GM12878 (cell line): ENCODE data around the gene FSIP1. TPM values are rescaled to one million over a fixed set of nuclear protein-coding genes. Genes with fewer than 3 reads are reported as not detected.

Experiments used
- ATAC-seq: fragments of 200-7000 bp; cut with Tn5 transposase; 3 replicates; pipeline ENCODE4 v1.9.1; 2020; ENCODE audit warnings: mild to moderate bottlenecking, moderate library complexity
- BruUV-seq: library from RNA; stranded (reverse); fragments of 400-500 nt; replicated peaks from 2 replicates; lab custom pipeline; 2021; lab: Mats Ljungman, UMichigan
- CTCF ChIA-PET: fragments of 300-600 bp; sonication (Branson Sonifier 250); formaldehyde crosslinking; extraction: SDS; loops from one replicate; lab custom pipeline; 2021; ENCODE audit warnings: inconsistent platforms; lab: Yijun Ruan, JAX
- POLR2A ChIA-PET: fragments of 350-600 bp; formaldehyde crosslinking; extraction: SDS; loops from one replicate; lab custom pipeline; 2021; ENCODE audit warnings: inconsistent platforms; lab: Charles Lee
- RAD21 ChIA-PET: fragments of 300-600 bp; sonication (Branson Sonifier 250); formaldehyde crosslinking; loops from one replicate; lab custom pipeline; 2023; ENCODE audit warnings: antibody characterized with exemption; ENCODE audit not compliant: unreplicated experiment; lab: Charles Lee
- SMC1A ChIA-PET: fragments of 300-600 bp; sonication (Branson Sonifier 250); formaldehyde crosslinking; loops from one replicate; lab custom pipeline; 2023; ENCODE audit not compliant: unreplicated experiment, uncharacterized antibody; lab: Charles Lee
- DNase-seq: peaks from one replicate; pipeline ENCODE4 v3.0.0-alpha.2; 2011; ENCODE audit warnings: low read depth, low spot score
- FAIRE-seq: peaks from 3 replicates; lab custom pipeline; 2011; peaks lifted over from hg19 to GRCh38; lab: Jason Lieb, UNC
- H2AFZ ChIP-seq: 2 replicates; pipeline ENCODE4 v1.6.0; 2011; ENCODE audit warnings: low read depth, low read length, control low read depth; ENCODE audit not compliant: control insufficient read depth
- H3K27ac ChIP-seq: 2 replicates; pipeline ENCODE4 v1.5.1; 2011; ENCODE audit warnings: control low read depth; ENCODE audit not compliant: control insufficient read depth, insufficient read depth
- H3K27me3 ChIP-seq, 2 experiments: replicated peaks in 1 of 2; 2 replicates each; pipeline versions ENCODE4 v1.6.0 to v1.6.1; 2011; ENCODE audit warnings: low read length in 1 of 2; ENCODE audit not compliant: control insufficient read depth in 2 of 2, insufficient read depth in 2 of 2
- H3K36me3 ChIP-seq, 2 experiments: 2 replicates each; pipeline ENCODE4 v1.5.1; 2011; ENCODE audit warnings: low read length in 1 of 2; ENCODE audit not compliant: control insufficient read depth in 2 of 2, insufficient read depth in 2 of 2
- H3K4me1 ChIP-seq: 2 replicates; pipeline ENCODE4 v1.6.1; 2011; ENCODE audit warnings: mild to moderate bottlenecking, low read length, moderate library complexity, mixed read lengths; ENCODE audit not compliant: control insufficient read depth, insufficient read depth
- H3K4me2 ChIP-seq: 2 replicates; pipeline ENCODE4 v1.6.0; 2011; ENCODE audit warnings: control low read depth; ENCODE audit not compliant: control insufficient read depth, insufficient read depth
- H3K4me3 ChIP-seq: fragments of 200-600 bp; sonication (generic); 2 replicates; pipeline ENCODE4 v1.5.1; 2016
- H3K79me2 ChIP-seq: 2 replicates; pipeline ENCODE4 v1.6.0; 2011; ENCODE audit warnings: low read length; ENCODE audit not compliant: control insufficient read depth, insufficient read depth
- H3K9ac ChIP-seq: 2 replicates; pipeline ENCODE4 v1.8.0; 2011; ENCODE audit warnings: low read length, control low read depth, mixed read lengths; ENCODE audit not compliant: control insufficient read depth, insufficient read depth
- H3K9me3 ChIP-seq: replicated peaks from 3 replicates; pipeline ENCODE4 v1.5.1; 2011; ENCODE audit warnings: mild to moderate bottlenecking, low read length; ENCODE audit not compliant: control insufficient read depth, insufficient read depth
- H4K20me1 ChIP-seq: 2 replicates; pipeline ENCODE4 v1.6.0; 2011; ENCODE audit not compliant: control insufficient read depth, insufficient read depth
- CHD1 ChIP-seq: IDR thresholded peaks from 2 replicates; pipeline ENCODE4 v1.6.1; 2012; ENCODE audit warnings: low read depth, low read length, improper control_type of control experiment
- CHD2 ChIP-seq: IDR thresholded peaks from 2 replicates; pipeline ENCODE4 v1.6.1; 2011; ENCODE audit warnings: low read depth, low read length, improper control_type of control experiment, borderline replicate concordance
- CHD4 ChIP-seq: fragments of 200-600 bp; sonication (generic); IDR thresholded peaks from 2 replicates; pipeline ENCODE4 v1.6.1; 2016; ENCODE audit warnings: mild to moderate bottlenecking
- HCFC1 ChIP-seq: fragments of 150-350 bp; IDR thresholded peaks from 2 replicates; pipeline ENCODE4 v1.6.1; 2014; ENCODE audit warnings: low read length
- NR2C1 ChIP-seq: fragments of 450-650 bp; IDR thresholded peaks from 2 replicates; pipeline ENCODE4 v1.6.1; 2017; ENCODE audit warnings: antibody characterized with exemption, mild to moderate bottlenecking, moderate library complexity
- PML ChIP-seq: IDR thresholded peaks from 2 replicates; pipeline ENCODE4 v1.6.1; 2012; ENCODE audit warnings: low read length, inconsistent platforms
- RCOR1 ChIP-seq: conservative IDR thresholded peaks from 2 replicates; pipeline ENCODE4 v1.6.1; 2012; ENCODE audit warnings: low read depth, low read length, improper control_type of control experiment
- SKIL ChIP-seq: fragments of 450-650 bp; IDR thresholded peaks from 2 replicates; pipeline ENCODE4 v1.6.1; 2017; ENCODE audit warnings: mild to moderate bottlenecking, low read depth, inconsistent platforms; ENCODE audit not compliant: poor library complexity, severe bottlenecking
- STAT1 ChIP-seq: fragments of 450-650 bp; conservative IDR thresholded peaks from 2 replicates; pipeline ENCODE4 v1.6.1; 2014; ENCODE audit warnings: antibody characterized with exemption, mild to moderate bottlenecking
- USF1 ChIP-seq: IDR thresholded peaks from 2 replicates; pipeline ENCODE4 v1.6.1; 2011; ENCODE audit warnings: borderline replicate concordance, low read depth, mild to moderate bottlenecking, moderate library complexity, mixed read lengths, low read length; ENCODE audit not compliant: insufficient read depth; ENCODE audit errors: extremely low read length
- YY1 ChIP-seq: IDR thresholded peaks from 2 replicates; pipeline ENCODE4 v1.6.1; 2011; ENCODE audit warnings: low read depth, mild to moderate bottlenecking, low read length
- WGBS: methylation state at CpG from one replicate; pipeline ENCODE4 v1.1.6; 2016; ENCODE audit warnings: low lambda C conversion rate; ENCODE audit not compliant: insufficient replicate concordance, insufficient coverage; ENCODE audit errors: missing lambda C conversion rate; 5-methylcytosine and 5-hydroxymethylcytosine counted together
- in situ Hi-C: fragments of 300-500 bp; cut with MboI; formaldehyde crosslinking; loops from 9 replicates; pipeline ENCODE4 v1.14.3; 2018; ENCODE audit warnings: mixed read lengths
- intact Hi-C: fragments of 100-400 bp; cut with micrococcal nuclease; formaldehyde crosslinking; loops from one replicate; pipeline ENCODE4 v1.14.2; 2022; ENCODE audit not compliant: unreplicated experiment
- polyA plus RNA-seq, 11 experiments: library from polyadenylated mRNA; depleted of rRNA in 4 of 11; unstranded in 6 of 11; stranded (reverse) in 5 of 11; fragments of >200 nt; fragmentation: Nextera tagmentation in 4 of 11; fragmentation: Illumina TruSeq in 1 of 11; extraction: Ambion mirVana in 4 of 11; extraction: Trizol in 1 of 11; gene quantifications; 1 replicate in 1 of 11; 2 replicates in 10 of 11; pipeline versions ENCODE4 v1.2.1 to v1.2.3, GENCODE V29; 2011 to 2016; ENCODE audit warnings: inconsistent platforms in 2 of 11, missing spikeins in 2 of 11, low read depth in 1 of 11
- total RNA-seq, 4 experiments: library from RNA; depleted of rRNA in 3 of 4; stranded (reverse); fragments of >200 nt in 3 of 4; fragmentation: Illumina TruSeq in 1 of 4; extraction: Trizol in 1 of 4; gene quantifications; 2 replicates each; pipeline versions ENCODE4 v1.2.1 to v1.2.3, GENCODE V29; 2013 to 2021
- TF ChIP-seq, protein P1 (sequence below): fragments of 450-650 bp; IDR thresholded peaks from 2 replicates; pipeline ENCODE4 v1.6.1; 2016; ENCODE audit warnings: mild to moderate bottlenecking

Gene FSIP1
- total and polyA plus RNA-seq, 10 of the 15 experiments (the other 5 are each of a cell fraction or from before 2014, with no cell fraction given) = 0.15 to 0.67 (median 0.35) TPM

DNA sequence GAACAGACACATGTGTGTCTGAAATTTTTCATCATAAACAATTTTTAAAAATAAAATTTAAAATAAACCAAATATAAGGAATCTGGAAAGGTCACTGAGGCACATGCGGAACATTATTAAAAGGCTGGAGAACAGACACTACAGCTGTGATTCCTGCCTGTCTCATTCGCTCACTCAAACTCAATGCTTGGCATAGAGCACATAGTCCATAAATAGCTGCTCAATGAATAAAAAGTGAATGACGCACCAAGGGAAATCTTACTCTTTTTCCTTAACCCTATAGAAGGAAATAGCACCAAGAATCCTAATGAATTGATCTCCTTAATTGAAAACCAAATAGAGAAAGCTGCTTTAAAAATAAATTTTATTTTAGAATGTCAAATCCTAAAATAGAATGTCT lies 98.4 kb downstream of the FSIP1 start:
- H3K79me2 ChIP-seq = no peaks in the 10 kb centered on the region
- in situ Hi-C loops (no loop called here), intact Hi-C loops (no loop called here)
- no peak overlapping the region for H2AFZ ChIP-seq
- FAIRE-seq = no peak
- no peak for ATAC-seq
- ChIA-PET SMC1A (interaction anchor here (0.7 to 2.6 kb wide), 4 partner anchors 18 to 73 kb away, joined by 4 to 38 read pairs (median 6); no protein-coding TSS in a partner anchor), RAD21 (interaction anchor here (0.7 to 4.8 kb wide), 4 partner anchors 60 to 104 kb away, joined by 3 to 137 read pairs (median 3); no protein-coding TSS in a partner anchor), POLR2A (interaction anchor here (0.6 kb wide), 1 partner anchor 375 kb away, joined by 6 read pairs; no protein-coding TSS in a partner anchor), CTCF (interaction anchor here (0.7 to 14.1 kb wide), 12 partner anchors 9 to 227 kb away, joined by 3 to 400 read pairs (median 3); partner anchors contain the start of gene FSIP1)
- no peaks in the 10 kb centered on the region for H3K9me3 ChIP-seq
- no peak overlapping the region for H3K4me2 ChIP-seq
- H3K27ac ChIP-seq = no peak overlapping the region
- H4K20me1 ChIP-seq = no peaks in the 10 kb centered on the region
- no peaks in the 10 kb centered on the region for H3K36me3 ChIP-seq
- TF ChIP-seq STAT1 (no peak), PML (no peak), RCOR1 (no peak), CHD1 (no peak), YY1 (no peak), USF1 (no peak), CHD4 (no peak), HCFC1 (no peak), SKIL (no peak), CHD2 (no peak), NR2C1 (no peak)
- TF ChIP-seq, protein P1, sequence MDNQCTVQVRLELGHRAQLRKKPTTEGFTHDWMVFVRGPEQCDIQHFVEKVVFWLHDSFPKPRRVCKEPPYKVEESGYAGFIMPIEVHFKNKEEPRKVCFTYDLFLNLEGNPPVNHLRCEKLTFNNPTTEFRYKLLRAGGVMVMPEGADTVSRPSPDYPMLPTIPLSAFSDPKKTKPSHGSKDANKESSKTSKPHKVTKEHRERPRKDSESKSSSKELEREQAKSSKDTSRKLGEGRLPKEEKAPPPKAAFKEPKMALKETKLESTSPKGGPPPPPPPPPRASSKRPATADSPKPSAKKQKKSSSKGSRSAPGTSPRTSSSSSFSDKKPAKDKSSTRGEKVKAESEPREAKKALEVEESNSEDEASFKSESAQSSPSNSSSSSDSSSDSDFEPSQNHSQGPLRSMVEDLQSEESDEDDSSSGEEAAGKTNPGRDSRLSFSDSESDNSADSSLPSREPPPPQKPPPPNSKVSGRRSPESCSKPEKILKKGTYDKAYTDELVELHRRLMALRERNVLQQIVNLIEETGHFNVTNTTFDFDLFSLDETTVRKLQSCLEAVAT = no peak
- H3K27me3 ChIP-seq = no peaks in the 10 kb centered on the region
- no peak overlapping the region for H3K9ac ChIP-seq
- 38% methylated on average over 3 of the region's 3 CpGs for WGBS
- no TSS peak for BruUV-seq
- no peaks in the 10 kb centered on the region for H3K4me1 ChIP-seq
- H3K4me3 ChIP-seq = no peak overlapping the region
- no peak for DNase-seq
